Posterior cingulate gyrus (tissue), 11 donors: ENCODE results near the gene SLC11A2.

Experiments used
- DNase-seq, 10 donors: peaks; one replicate each; pipeline versions ENCODE4 v3.0.0 to v3.0.0-alpha.2; 2020 to 2021; ENCODE audit warnings: mixed read lengths in 3 of 10
- intact Hi-C: fragments of 100-400 bp; cut with DNase I; formaldehyde crosslinking; loops from one replicate; pipeline ENCODE4 v1.15.1; 2023

Gene SLC11A2

GRCh38 chr12:51025836-51026638, at the start of gene SLC11A2:
SLC11A2 (minus strand) TSS chr12:51026384; CDS start chr12:51010728, 15,656 bp downstream.
- intact Hi-C loops = loop anchor here (2.0 to 5.0 kb wide), 2 partner anchors 15 to 199 kb away; no protein-coding TSS in a partner anchor
- peak; percentile 95 to 100 (median 96) for DNase-seq

GRCh38 chr12:51075390-51075789, 49.2 kb upstream of the SLC11A2 start:
- DNase-seq = peak in 1 of 10 donors; percentile 24
- intact Hi-C loops = no loop called here

- no peak for DNase-seq
- intact Hi-C loops = no loop called here
Measured at GRCh38 chr12:51071663-51072062, 45.5 kb upstream of the SLC11A2 start.

- intact Hi-C loops = no loop called here
- no peak for DNase-seq
Measured at GRCh38 chr12:51070004-51070403, 43.8 kb upstream of the SLC11A2 start.

- intact Hi-C loops = no loop called here
Measured at GRCh38 chr12:51067771-51068170, 41.6 kb upstream of the SLC11A2 start.

GRCh38 chr12:51067229-51067628, 41.0 kb upstream of the SLC11A2 start:
- peak in 1 of 10 donors; percentile 49 for DNase-seq
- intact Hi-C loops = no loop called here

More at GRCh38 chr12:51067771-51068170, 41.6 kb upstream of the SLC11A2 start:
- DNase-seq = peak in 1 of 10 donors; percentile 55

GRCh38 chr12:51065530-51065929, 39.3 kb upstream of the SLC11A2 start:
- intact Hi-C loops = no loop called here
- DNase-seq = peak in 1 of 10 donors; percentile 39

GRCh38 chr12:51062631-51063397, 36.6 kb upstream of the SLC11A2 start:
- intact Hi-C loops = no loop called here
- DNase-seq = no peak

GRCh38 chr12:51059086-51059485, 32.9 kb upstream of the SLC11A2 start:
- intact Hi-C loops = no loop called here
- no peak for DNase-seq

GRCh38 chr12:51056242-51056641, 30.1 kb upstream of the SLC11A2 start:
- no peak for DNase-seq
- intact Hi-C loops = no loop called here

- DNase-seq = no peak
- intact Hi-C loops = no loop called here
Measured at GRCh38 chr12:51055060-51055459, 28.9 kb upstream of the SLC11A2 start.

GRCh38 chr12:51051787-51052186, 25.6 kb upstream of the SLC11A2 start:
- DNase-seq = no peak
- intact Hi-C loops = no loop called here

GRCh38 chr12:51049525-51049924, 23.3 kb upstream of the SLC11A2 start:
- DNase-seq = no peak
- intact Hi-C loops = loop anchor here (2.0 to 5.0 kb wide), 3 partner anchors 33 to 293 kb away; partner anchors contain the start of gene CSRNP2

- intact Hi-C loops = loop anchor here (2.0 to 5.0 kb wide), 3 partner anchors 34 to 294 kb away; partner anchors contain the start of gene CSRNP2
- no peak for DNase-seq
Measured at GRCh38 chr12:51048661-51049251, 22.6 kb upstream of the SLC11A2 start.

GRCh38 chr12:51047655-51048540, 21.7 kb upstream of the SLC11A2 start, which contains the start of gene LETMD1:
LETMD1 (plus strand) TSS chr12:51048327; CDS start chr12:51048357, 30 bp downstream.
- DNase-seq = peak; percentile 91 to 99 (median 95)
- intact Hi-C loops = loop anchor here (2.0 to 5.0 kb wide), 3 partner anchors 35 to 294 kb away; partner anchors contain the start of gene CSRNP2

- DNase-seq = no peak
- intact Hi-C loops = no loop called here
Measured at GRCh38 chr12:51036279-51036678, 10.1 kb upstream of the SLC11A2 start.

- DNase-seq = peak in 1 of 10 donors; percentile 16
- intact Hi-C loops = no loop called here
Measured at GRCh38 chr12:51033457-51034089, 7.4 kb upstream of the SLC11A2 start.

- intact Hi-C loops = no loop called here
- no peak for DNase-seq
Measured at GRCh38 chr12:51033048-51033447, 6.9 kb upstream of the SLC11A2 start.

- intact Hi-C loops = loop anchor here (5.0 kb wide), 1 partner anchor 201 kb away; no protein-coding TSS in a partner anchor
- no peak for DNase-seq
Measured at GRCh38 chr12:51028813-51029150, 2.6 kb upstream of the SLC11A2 start.
